ENCODE data around the gene SRGAP1. TPM values are rescaled to one million over a fixed set of nuclear protein-coding genes. Genes with fewer than 3 reads are reported as not detected.
"Not testable (repeated sequence)": the region's sequence is repeated elsewhere in the genome, so short reads cannot be mapped to it uniquely, and the experiment has no call there.

Gene SRGAP1
- total RNA-seq, 2 experiments from 2014 or later = 0.02 to 0.21 TPM

DNA sequence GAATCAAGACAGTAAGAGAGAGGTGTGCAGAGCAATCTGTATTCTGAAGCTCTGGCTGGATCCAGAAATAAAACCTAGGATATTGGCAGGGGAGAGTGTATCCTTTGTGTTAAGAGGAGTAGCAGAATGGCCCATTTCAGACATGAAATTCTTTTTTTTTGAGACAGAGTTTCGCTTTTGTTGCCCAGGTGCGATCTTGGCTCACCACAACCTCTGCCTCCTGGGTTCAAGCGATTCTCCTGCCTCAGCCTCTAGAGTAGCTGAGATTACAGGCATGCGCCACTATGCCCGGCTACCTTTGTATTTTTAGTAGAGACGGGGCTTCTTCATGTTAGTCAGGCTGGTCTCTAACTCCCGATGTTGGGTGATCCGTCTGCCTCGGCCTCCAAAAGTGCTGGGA is 6.1 kb upstream of the SRGAP1 start:
- DNase-seq (no peak), ATAC-seq (no peak)
- Mint-ChIP-seq H3K27ac (no peak overlapping the region), H3K27me3 (peaks cover 10% of the 10 kb centered on the region), H3K9me3 (ENCODE audit: low read depth) (no peaks in the 10 kb centered on the region), H3K4me1 (peaks cover 3% of the 10 kb centered on the region), H3K4me3 (no peak overlapping the region), H3K36me3 (ENCODE audit: low read depth) (no peaks in the 10 kb centered on the region)
- intact Hi-C loops (cut with DNase I, micrococcal nuclease) = loop anchor here in 1 of 2 experiments (2.0 kb wide), 1 partner anchor 418 kb away; no protein-coding TSS in a partner anchor
- ChIA-PET POLR2A (no interaction called here), CTCF (no interaction called here)

DNA sequence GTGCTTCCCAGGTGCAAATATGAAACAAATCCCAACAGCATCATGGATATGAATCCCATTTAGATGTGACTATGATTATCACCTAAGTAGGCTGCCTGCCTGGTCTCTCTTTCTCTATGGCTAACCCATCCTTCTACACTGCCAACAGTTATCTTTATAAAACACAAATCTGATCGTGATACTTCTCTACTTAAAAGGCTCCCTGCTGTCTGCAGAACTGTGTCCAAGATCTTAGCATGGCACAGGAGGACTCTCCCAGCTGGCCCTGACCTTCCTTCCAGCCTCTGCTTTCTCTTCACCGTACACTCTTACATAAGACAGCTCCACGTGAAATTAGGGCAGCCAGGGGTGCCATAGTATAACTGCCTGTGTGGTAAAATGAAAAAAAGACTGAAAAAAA is 3.5 kb upstream of the SRGAP1 start:
- POLR2A ChIA-PET = no interaction called here
- intact Hi-C loops (cut with DNase I, micrococcal nuclease) = loop anchor here in 1 of 2 experiments (5.0 kb wide), 1 partner anchor 561 kb away; the partner anchor contains the start of gene XPOT
- no peak overlapping the region for H3K27ac Mint-ChIP-seq
- no peak for ATAC-seq
- no peaks in the 10 kb centered on the region for H3K36me3 Mint-ChIP-seq (ENCODE audit: low read depth)
- no peaks in the 10 kb centered on the region for H3K9me3 Mint-ChIP-seq (ENCODE audit: low read depth)
- DNase-seq = no peak
- H3K4me3 Mint-ChIP-seq = no peak overlapping the region
- peaks cover 23% of the 10 kb centered on the region for H3K27me3 Mint-ChIP-seq
- peaks cover 8% of the 10 kb centered on the region for H3K4me1 Mint-ChIP-seq
- CTCF ChIA-PET = no interaction called here

DNA sequence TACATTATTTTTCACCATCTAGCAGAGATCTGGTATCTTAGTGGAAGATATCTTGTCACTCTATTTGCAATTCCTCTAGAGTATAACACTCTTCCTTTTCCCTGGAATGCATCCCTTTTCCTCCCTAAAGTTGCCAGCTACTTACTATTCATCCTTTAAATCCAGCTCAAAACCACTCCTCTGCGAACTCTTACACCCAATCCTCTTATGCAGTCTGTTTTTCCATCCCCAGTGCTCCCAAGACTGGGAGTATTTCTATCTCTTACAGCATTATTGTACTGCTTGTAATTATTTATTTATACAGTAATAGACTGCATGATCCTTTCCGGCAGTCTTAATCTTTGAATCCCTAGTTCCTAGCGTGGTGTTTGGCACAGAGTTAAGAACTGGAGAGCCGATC is 2.9 kb upstream of the SRGAP1 start:
- ChIA-PET CTCF (no interaction called here), POLR2A (no interaction called here)
- no peak for ATAC-seq
- H3K27me3 Mint-ChIP-seq = peaks cover 26% of the 10 kb centered on the region
- H3K9me3 Mint-ChIP-seq (ENCODE audit: low read depth) = no peaks in the 10 kb centered on the region
- intact Hi-C loops (cut with DNase I, micrococcal nuclease) = loop anchor here in 1 of 2 experiments (5.0 kb wide), 1 partner anchor 561 kb away; the partner anchor contains the start of gene XPOT
- no peaks in the 10 kb centered on the region for H3K36me3 Mint-ChIP-seq (ENCODE audit: low read depth)
- peaks cover 8% of the 10 kb centered on the region for H3K4me1 Mint-ChIP-seq
- H3K27ac Mint-ChIP-seq = no peak overlapping the region
- no peak for DNase-seq
- no peak overlapping the region for H3K4me3 Mint-ChIP-seq

DNA sequence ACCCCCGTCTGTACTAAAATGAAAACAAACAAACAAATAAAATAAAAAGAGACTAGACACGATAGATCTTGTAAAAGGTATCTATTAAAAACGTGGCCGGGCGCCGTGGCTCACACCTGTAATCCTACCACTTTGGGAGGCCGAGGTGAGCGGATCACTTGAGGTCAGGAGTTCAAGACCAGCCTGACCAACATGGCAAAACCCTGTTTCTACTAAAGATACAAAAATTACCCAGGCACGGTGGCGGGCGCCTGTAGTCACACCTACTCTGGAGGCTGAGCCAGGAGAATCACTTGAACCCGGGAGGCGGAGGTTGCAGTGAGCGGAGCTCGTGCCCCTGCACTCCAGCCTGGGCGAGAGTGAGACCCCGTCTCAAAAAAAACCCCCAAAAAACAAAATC is 1.8 kb upstream of the SRGAP1 start:
- peak overlapping the region; percentile 50 for H3K4me3 Mint-ChIP-seq
- DNase-seq; ATAC-seq; H3K27ac Mint-ChIP-seq; H3K4me1 Mint-ChIP-seq; H3K36me3 Mint-ChIP-seq (ENCODE audit: low read depth); POLR2A ChIA-PET; H3K9me3 Mint-ChIP-seq (ENCODE audit: low read depth): not testable (repeated sequence)
- intact Hi-C loops (cut with DNase I, micrococcal nuclease) = loop anchor here (1.0 to 5.0 kb wide), 2 partner anchors 560 to 562 kb away; partner anchors contain the start of gene XPOT (in 2 of the 2)
- H3K27me3 Mint-ChIP-seq = peaks cover 28% of the 10 kb centered on the region
- CTCF ChIA-PET = interaction anchor here (1.0 to 1.3 kb wide), 4 partner anchors 9 to 415 kb away, joined by 3 to 5 read pairs (median 4); no protein-coding TSS in a partner anchor

DNA sequence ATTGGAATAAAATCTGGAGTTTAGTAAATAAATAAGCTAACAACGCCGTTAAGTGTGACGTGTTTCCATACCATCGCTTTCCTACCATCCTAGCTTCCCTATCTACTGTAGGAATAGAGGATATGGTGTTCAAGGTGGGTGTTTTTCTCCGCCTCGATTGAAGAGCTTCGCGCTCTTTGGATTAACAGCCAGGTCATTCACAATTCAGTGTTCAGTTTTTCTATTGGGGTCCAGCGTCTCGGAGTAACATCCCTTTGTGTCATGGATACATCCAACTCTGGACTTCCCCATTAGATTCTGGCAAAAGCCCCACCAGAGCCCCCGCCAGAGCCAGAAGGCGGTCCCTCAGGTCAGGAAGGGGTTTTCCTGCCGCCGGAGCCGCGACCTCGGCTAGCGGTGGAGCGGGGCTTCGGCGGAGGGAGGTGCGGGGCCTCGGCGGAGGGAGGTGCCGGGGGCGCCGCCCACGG is 1.2 kb upstream of the SRGAP1 start:
- ChIA-PET CTCF (interaction anchor here (0.6 to 1.3 kb wide), 6 partner anchors 9 to 439 kb away, joined by 3 to 5 read pairs (median 4); no protein-coding TSS in a partner anchor), POLR2A (no interaction called here)
- Mint-ChIP-seq H3K4me1 (peaks cover 8% of the 10 kb centered on the region), H3K27me3 (peaks cover 26% of the 10 kb centered on the region), H3K36me3 (ENCODE audit: low read depth) (no peaks in the 10 kb centered on the region), H3K9me3 (ENCODE audit: low read depth) (no peaks in the 10 kb centered on the region), H3K27ac (no peak overlapping the region), H3K4me3 (peak overlapping the region; percentile 50)
- intact Hi-C loops (cut with DNase I, micrococcal nuclease) = loop anchor here (1.0 to 5.0 kb wide), 2 partner anchors 559 to 561 kb away; partner anchors contain the start of gene XPOT (in 2 of the 2)
- ATAC-seq (no peak), DNase-seq (no peak)

DNA sequence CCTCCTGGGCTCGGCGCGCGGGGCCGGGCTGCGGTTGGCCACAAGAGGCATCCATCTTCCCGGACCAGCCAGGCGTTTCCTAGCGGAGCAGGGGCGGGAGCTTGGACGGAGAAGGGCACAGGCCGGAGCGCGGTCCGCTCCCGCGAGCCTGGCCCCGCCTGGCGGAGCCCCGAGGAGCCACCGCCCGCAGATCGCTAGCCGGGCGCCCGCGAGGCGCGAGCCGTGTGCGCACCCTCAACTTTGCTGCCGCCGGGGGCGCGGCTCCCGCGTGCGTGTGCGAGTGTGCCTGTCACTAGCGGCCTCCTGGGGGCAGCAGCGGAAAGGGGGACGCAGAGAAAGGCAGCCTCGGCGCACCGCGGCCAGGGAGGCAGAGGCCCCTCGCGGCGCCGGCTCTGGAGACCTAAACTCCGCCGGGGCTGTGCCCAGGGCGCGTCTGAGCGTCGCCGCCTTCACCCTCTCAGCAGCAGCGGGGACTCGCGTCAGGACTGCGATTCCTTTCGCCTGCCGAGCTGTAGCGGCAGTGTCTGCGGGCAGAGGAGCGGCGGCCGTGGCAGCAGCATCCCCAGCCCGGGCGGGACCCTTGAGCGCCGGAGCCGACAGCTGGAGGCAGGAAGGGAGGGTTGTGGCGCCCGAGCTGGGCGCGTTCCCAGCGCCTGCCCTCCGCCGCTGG is 644 bp upstream of the SRGAP1 start:
- H3K4me1 Mint-ChIP-seq = peaks cover 8% of the 10 kb centered on the region
- DNase-seq = peak; percentile 89
- POLR2A ChIA-PET = no interaction called here
- no peak overlapping the region for H3K27ac Mint-ChIP-seq
- no peaks in the 10 kb centered on the region for H3K9me3 Mint-ChIP-seq (ENCODE audit: low read depth)
- intact Hi-C loops (cut with DNase I, micrococcal nuclease) = loop anchor here (1.0 to 5.0 kb wide), 4 partner anchors 378 to 560 kb away; partner anchors contain the start of genes XPOT (in 2 of the 2) and KICS2 (in 1 of the 2)
- H3K4me3 Mint-ChIP-seq = peak overlapping the region; percentile 54
- H3K36me3 Mint-ChIP-seq (ENCODE audit: low read depth) = no peaks in the 10 kb centered on the region
- CTCF ChIA-PET = interaction anchor here (0.6 to 1.8 kb wide), 13 partner anchors 10 to 438 kb away, joined by 3 to 8 read pairs (median 4); partner anchors contain the start of gene KICS2
- H3K27me3 Mint-ChIP-seq = peaks cover 26% of the 10 kb centered on the region
- peak; percentile 97 for ATAC-seq

DNA sequence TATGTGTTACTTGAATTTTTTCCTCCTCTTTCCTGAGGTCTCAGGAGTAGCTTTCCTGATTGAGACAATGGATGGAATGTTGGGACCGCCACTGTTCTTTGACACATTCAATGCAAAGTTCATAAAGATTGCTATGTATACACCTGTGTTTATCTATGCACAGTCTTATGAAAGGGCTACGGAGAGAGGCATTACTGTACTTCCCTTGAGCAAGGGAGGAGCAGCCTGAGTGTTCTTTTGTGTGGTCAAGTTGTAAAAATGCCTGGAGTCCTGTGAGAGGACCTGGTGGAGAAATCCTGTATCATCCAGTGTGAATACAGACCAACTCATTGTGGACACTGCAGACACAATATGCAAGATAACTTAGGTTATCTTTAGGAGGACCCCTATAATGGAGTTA is 1.2 kb downstream of the SRGAP1 start:
- H3K36me3 Mint-ChIP-seq (ENCODE audit: low read depth) = no peaks in the 10 kb centered on the region
- intact Hi-C loops (cut with DNase I, micrococcal nuclease) = no loop called here
- no peak overlapping the region for H3K27ac Mint-ChIP-seq
- peaks cover 26% of the 10 kb centered on the region for H3K27me3 Mint-ChIP-seq
- no peak for ATAC-seq
- DNase-seq = no peak
- no peak overlapping the region for H3K4me3 Mint-ChIP-seq
- H3K9me3 Mint-ChIP-seq (ENCODE audit: low read depth) = no peaks in the 10 kb centered on the region
- H3K4me1 Mint-ChIP-seq = peaks cover 8% of the 10 kb centered on the region
- POLR2A ChIA-PET = no interaction called here
- CTCF ChIA-PET = interaction anchor here (0.6 to 1.8 kb wide), 4 partner anchors 10 to 411 kb away, joined by 3 to 8 read pairs (median 3); no protein-coding TSS in a partner anchor

DNA sequence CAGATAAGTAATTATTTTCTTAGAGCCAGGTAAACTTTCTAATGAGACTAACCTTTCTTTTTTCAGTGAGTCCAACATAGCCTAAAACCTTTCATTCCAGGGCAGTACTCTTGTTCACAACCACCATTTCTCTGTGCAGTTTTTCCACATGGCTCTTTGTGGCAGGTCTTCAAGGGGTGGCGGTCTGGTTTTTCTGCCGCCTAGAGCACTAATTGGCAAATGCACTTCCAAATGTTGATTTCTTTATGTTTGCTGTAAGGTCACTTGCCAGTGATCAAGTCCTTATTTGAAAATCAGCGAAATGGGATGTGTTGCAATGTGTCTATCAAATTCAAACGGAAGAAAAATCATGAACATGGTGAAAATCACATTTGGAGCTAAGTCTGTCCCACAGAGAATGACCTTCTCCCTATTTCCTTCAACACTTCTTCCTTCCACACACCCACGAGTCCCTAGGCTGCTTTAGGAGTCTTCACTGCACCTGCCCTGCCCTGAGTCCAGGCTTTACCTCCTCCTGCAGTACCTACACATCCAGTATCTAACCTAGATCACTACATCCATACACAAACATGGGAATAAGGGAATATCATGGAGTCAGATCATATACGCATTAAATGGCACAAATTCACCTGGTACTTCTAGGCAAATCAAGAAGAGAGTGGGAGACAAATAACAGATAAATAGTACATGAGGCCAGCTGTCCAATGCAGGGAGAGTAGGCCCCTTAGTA is 1.9 kb downstream of the SRGAP1 start:
- intact Hi-C loops (cut with DNase I, micrococcal nuclease) = no loop called here
- DNase-seq = no peak
- CTCF ChIA-PET = no interaction called here
- ATAC-seq = no peak
- POLR2A ChIA-PET = no interaction called here
- no peak overlapping the region for H3K27ac Mint-ChIP-seq
- H3K4me1 Mint-ChIP-seq = peaks cover 8% of the 10 kb centered on the region
- no peak overlapping the region for H3K4me3 Mint-ChIP-seq
- peaks cover 26% of the 10 kb centered on the region for H3K27me3 Mint-ChIP-seq
- H3K9me3 Mint-ChIP-seq (ENCODE audit: low read depth) = no peaks in the 10 kb centered on the region
- H3K36me3 Mint-ChIP-seq (ENCODE audit: low read depth) = no peaks in the 10 kb centered on the region

DNA sequence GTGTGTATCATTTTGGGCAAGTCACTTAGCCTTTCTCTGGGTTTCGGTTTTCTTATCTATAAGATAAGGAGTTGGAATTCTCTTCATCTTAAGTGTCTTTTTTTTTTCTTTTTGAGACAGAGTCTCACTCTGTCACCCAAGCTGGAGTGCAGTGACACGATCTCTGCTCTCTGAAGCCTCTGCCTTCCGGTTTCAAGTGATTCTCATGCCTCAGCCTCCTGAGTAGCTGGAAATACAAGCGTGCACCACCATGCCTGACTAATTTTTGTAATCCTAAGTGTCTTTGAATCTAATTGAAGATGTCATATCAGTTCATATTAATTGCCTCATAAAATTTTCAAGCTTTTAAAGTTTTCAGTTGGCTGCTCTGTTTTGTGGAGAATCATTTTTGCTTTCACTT is 4.0 kb downstream of the SRGAP1 start:
- H3K36me3 Mint-ChIP-seq (ENCODE audit: low read depth) = no peaks in the 10 kb centered on the region
- CTCF ChIA-PET = no interaction called here
- H3K4me3 Mint-ChIP-seq = no peak overlapping the region
- peaks cover 20% of the 10 kb centered on the region for H3K27me3 Mint-ChIP-seq
- H3K9me3 Mint-ChIP-seq (ENCODE audit: low read depth) = no peaks in the 10 kb centered on the region
- DNase-seq (no peak), ATAC-seq (no peak)
- H3K4me1 Mint-ChIP-seq = peaks cover 5% of the 10 kb centered on the region
- POLR2A ChIA-PET = no interaction called here
- intact Hi-C loops (cut with DNase I, micrococcal nuclease) = no loop called here
- H3K27ac Mint-ChIP-seq = no peak overlapping the region

DNA sequence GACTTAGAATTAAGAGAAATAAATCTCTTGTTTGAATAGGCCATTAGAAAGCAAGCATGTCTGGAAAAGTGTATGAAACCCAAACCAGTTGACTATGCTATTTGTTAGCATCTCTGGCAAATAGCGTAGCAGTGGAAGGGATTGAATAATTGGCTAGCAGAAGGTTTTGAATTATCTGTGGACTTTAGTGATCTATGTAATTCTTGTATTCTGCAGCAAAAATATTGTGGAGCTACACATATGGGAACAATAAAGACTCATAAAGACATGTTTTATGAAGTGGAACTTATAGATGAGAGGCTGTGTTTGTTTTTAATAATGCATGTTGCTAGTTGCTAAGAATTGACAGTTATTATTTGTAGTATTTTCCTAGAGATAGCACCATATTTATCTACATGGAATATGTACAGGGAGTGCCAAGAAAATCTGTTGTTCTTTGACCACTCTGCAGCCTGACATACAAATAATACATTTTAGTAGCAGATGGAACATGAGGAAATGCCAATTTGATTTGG is 4.7 kb downstream of the SRGAP1 start:
- DNase-seq (no peak), ATAC-seq (no peak)
- H3K36me3 Mint-ChIP-seq (ENCODE audit: low read depth) = no peaks in the 10 kb centered on the region
- peaks cover 5% of the 10 kb centered on the region for H3K4me1 Mint-ChIP-seq
- POLR2A ChIA-PET = no interaction called here
- CTCF ChIA-PET = no interaction called here
- peaks cover 20% of the 10 kb centered on the region for H3K27me3 Mint-ChIP-seq
- no peak overlapping the region for H3K4me3 Mint-ChIP-seq
- H3K27ac Mint-ChIP-seq = no peak overlapping the region
- intact Hi-C loops (cut with DNase I, micrococcal nuclease) = no loop called here
- no peaks in the 10 kb centered on the region for H3K9me3 Mint-ChIP-seq (ENCODE audit: low read depth)

DNA sequence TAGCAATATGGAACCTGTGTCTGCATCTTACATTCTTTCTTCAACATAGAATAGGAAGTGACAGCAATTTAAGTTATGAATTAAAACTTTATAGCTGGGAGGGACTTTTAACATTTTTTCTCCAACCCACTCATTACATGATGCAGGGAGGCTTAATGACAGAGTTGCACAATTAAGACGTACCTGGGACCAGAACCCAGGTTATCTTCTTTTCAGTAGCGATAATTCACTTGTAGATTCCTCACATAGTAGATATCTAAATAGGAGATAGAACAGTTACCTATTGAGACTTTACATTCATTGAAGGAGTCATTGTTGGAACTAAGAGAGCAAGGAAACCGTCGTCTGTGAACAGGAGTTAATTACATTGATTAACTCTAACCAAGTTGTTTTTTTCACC is 5.1 kb downstream of the SRGAP1 start:
- Mint-ChIP-seq H3K4me1 (peaks cover 3% of the 10 kb centered on the region), H3K27me3 (peaks cover 18% of the 10 kb centered on the region), H3K9me3 (ENCODE audit: low read depth) (no peaks in the 10 kb centered on the region), H3K36me3 (ENCODE audit: low read depth) (no peaks in the 10 kb centered on the region), H3K27ac (no peak overlapping the region), H3K4me3 (no peak overlapping the region)
- intact Hi-C loops (cut with DNase I, micrococcal nuclease) = no loop called here
- ATAC-seq (no peak), DNase-seq (no peak)
- CTCF ChIA-PET = no interaction called here
- POLR2A ChIA-PET = no interaction called here

Measured in activated CD4-positive, alpha-beta T cell treated with anti-CD3 and anti-CD28 coated beads for 36 hours (primary cell).